GM18858 (cell line): ENCODE measurements around the gene MYLK.

ENCODE experiments used
- ATAC-seq: cut with Tn5 transposase; IDR thresholded peaks from one replicate; pipeline ENCODE4 v1.9.1; 2021; ENCODE audit not compliant: unreplicated experiment

Gene MYLK

GRCh38 chr3:123683505-123684154 lies 200.5 kb downstream of the MYLK start:
- no peak for ATAC-seq

GRCh38 chr3:123682781-123683504 lies 201.2 kb downstream of the MYLK start:
- ATAC-seq: no peak

GRCh38 chr3:123682302-123682701 lies 201.8 kb downstream of the MYLK start:
- no peak for ATAC-seq

- no peak for ATAC-seq
Observed at GRCh38 chr3:123679712-123680386, 204.3 kb downstream of the MYLK start.

GRCh38 chr3:123678108-123678511 lies 206.0 kb downstream of the MYLK start:
- no peak for ATAC-seq

GRCh38 chr3:123672429-123673146 lies 211.5 kb downstream of the MYLK start:
- no peak for ATAC-seq

- no peak for ATAC-seq
Observed at GRCh38 chr3:123670743-123671142, 213.4 kb downstream of the MYLK start.

- no peak for ATAC-seq
Observed at GRCh38 chr3:123668906-123669305, 215.2 kb downstream of the MYLK start.

GRCh38 chr3:123667784-123668183 lies 216.3 kb downstream of the MYLK start:
- ATAC-seq: no peak

- no peak for ATAC-seq
Observed at GRCh38 chr3:123664753-123665152, 219.4 kb downstream of the MYLK start.

- no peak for ATAC-seq
Observed at GRCh38 chr3:123663977-123664376, 220.2 kb downstream of the MYLK start.

- no peak for ATAC-seq
Observed at GRCh38 chr3:123661973-123662372, 222.2 kb downstream of the MYLK start.

GRCh38 chr3:123660900-123661299 lies 223.2 kb downstream of the MYLK start:
- ATAC-seq: no peak

GRCh38 chr3:123660141-123660675 lies 223.9 kb downstream of the MYLK start:
- no peak for ATAC-seq

- ATAC-seq: no peak
Observed at GRCh38 chr3:123658852-123659206, 225.3 kb downstream of the MYLK start.

GRCh38 chr3:123658118-123658851 lies 225.8 kb downstream of the MYLK start:
- no peak for ATAC-seq

- ATAC-seq: no peak
Observed at GRCh38 chr3:123657568-123657967, 226.6 kb downstream of the MYLK start.

GRCh38 chr3:123657111-123657510 lies 227.0 kb downstream of the MYLK start:
- ATAC-seq: no peak

GRCh38 chr3:123656691-123657090 lies 227.4 kb downstream of the MYLK start:
- no peak for ATAC-seq

- no peak for ATAC-seq
Observed at GRCh38 chr3:123656274-123656673, 227.9 kb downstream of the MYLK start.

GRCh38 chr3:123655400-123655799 lies 228.7 kb downstream of the MYLK start:
- no peak for ATAC-seq
